Tibial nerve (tissue), 3 donors: ENCODE data around the gene ZAR1L.

ENCODE experiments used
- POLR2A ChIP-seq, 2 donors: fragments of 450-650 bp; IDR thresholded peaks; one replicate each; pipeline ENCODE4 v1.6.1; 2017; ENCODE audit warnings: antibody characterized with exemption in 2 of 2, mild to moderate bottlenecking in 2 of 2, moderate library complexity in 2 of 2
- TF ChIP-seq, protein P1 (sequence below), 5 experiments: fragments of 200-600 bp in 3 of 5; fragments of 450-650 bp in 2 of 5; sonication (generic) in 3 of 5; IDR thresholded peaks; one replicate each; pipeline ENCODE4 v1.5.1; 2016 to 2019; ENCODE audit warnings: antibody characterized with exemption in 5 of 5, mild to moderate bottlenecking in 3 of 5, moderate library complexity in 2 of 5

DNA sequence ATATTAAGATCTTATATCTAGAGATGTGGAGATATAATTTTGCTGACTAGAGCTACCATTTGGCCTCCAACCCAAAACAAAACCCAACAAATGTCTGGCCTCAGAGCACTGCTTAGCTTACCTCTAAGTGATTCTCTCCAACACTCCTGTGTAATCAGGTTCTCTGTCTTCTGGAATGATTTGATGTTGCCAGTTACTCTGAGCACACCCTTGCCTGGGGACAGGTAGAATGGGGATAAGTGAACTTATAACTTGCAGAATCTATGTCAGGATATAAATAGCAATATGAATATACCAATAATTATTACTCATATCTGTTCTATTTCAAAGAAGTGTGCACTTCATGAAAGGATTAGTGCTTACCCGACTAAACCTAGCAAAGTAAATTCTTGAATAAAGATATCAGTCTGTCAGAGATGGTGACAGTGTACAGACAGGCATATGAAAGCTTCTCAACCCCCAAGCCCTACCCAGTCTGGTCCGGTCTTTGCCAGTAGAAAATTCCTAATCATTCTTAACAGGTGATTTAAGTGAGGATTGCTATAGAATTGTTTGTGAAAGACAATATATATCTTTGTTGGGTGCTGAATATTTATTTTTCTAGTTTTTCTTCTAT lies 33.0 kb downstream of the ZAR1L start:
- TF ChIP-seq POLR2A (IDR thresholded peaks at IDR 0.05), result no peak
- TF ChIP-seq, protein P1, sequence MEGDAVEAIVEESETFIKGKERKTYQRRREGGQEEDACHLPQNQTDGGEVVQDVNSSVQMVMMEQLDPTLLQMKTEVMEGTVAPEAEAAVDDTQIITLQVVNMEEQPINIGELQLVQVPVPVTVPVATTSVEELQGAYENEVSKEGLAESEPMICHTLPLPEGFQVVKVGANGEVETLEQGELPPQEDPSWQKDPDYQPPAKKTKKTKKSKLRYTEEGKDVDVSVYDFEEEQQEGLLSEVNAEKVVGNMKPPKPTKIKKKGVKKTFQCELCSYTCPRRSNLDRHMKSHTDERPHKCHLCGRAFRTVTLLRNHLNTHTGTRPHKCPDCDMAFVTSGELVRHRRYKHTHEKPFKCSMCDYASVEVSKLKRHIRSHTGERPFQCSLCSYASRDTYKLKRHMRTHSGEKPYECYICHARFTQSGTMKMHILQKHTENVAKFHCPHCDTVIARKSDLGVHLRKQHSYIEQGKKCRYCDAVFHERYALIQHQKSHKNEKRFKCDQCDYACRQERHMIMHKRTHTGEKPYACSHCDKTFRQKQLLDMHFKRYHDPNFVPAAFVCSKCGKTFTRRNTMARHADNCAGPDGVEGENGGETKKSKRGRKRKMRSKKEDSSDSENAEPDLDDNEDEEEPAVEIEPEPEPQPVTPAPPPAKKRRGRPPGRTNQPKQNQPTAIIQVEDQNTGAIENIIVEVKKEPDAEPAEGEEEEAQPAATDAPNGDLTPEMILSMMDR (IDR thresholded peaks at IDR 0.05), result no peak
